Natural killer cell treated with Interleukin-12 subunit alpha and Interleukin-12 subunit beta and Interleukin-15 and Interleukin-18, amount 100 ng/mL, for 72 hours (primary cell): Measurements from ENCODE around the gene NAA16. TPM values are rescaled to one million over a fixed set of nuclear protein-coding genes. Genes with fewer than 3 reads are reported as not detected.
"Not testable (repeated sequence)": the region's sequence is repeated elsewhere in the genome, so short reads cannot be mapped to it uniquely, and the experiment has no call there.

Source experiments
- ATAC-seq, 2 donors: fragments of 150-1000 bp; cut with Tn5 transposase in 1 of 2; sonication (Bioruptor Pico), chemical (Tn5 transposase) in 1 of 2; 2 replicates each; pipeline ENCODE4 v1.10.0; 2021
- DNase-seq: peaks from one replicate; pipeline ENCODE4 v3.0.0; 2022; ENCODE audit warnings: low spot score
- H3K27ac Mint-ChIP-seq, 2 donors: 1 replicate in 1 of 2; 2 replicates in 1 of 2; pipeline ENCODE4 v1.8.0; 2022; ENCODE audit warnings: mixed read lengths in 2 of 2, mild to moderate bottlenecking in 1 of 2, moderate library complexity in 1 of 2
- H3K27me3 Mint-ChIP-seq, 2 donors: 1 replicate in 1 of 2; 2 replicates in 1 of 2; pipeline ENCODE4 v1.8.0; 2022; ENCODE audit warnings: mixed read lengths in 2 of 2
- H3K36me3 Mint-ChIP-seq: one replicate; pipeline ENCODE4 v1.8.0; 2022; ENCODE audit warnings: mixed read lengths
- H3K4me1 Mint-ChIP-seq, 2 donors: 1 replicate in 1 of 2; 2 replicates in 1 of 2; pipeline ENCODE4 v1.8.0; 2022; ENCODE audit warnings: low read depth in 2 of 2, mixed read lengths in 2 of 2, mild to moderate bottlenecking in 1 of 2
- H3K4me3 Mint-ChIP-seq: one replicate; pipeline ENCODE4 v1.8.0; 2022; ENCODE audit warnings: mixed read lengths
- H3K9me3 Mint-ChIP-seq: 2 replicates; pipeline ENCODE4 v1.8.0; 2022; ENCODE audit warnings: mixed read lengths
- total RNA-seq, 2 donors: library from RNA; stranded (reverse); gene quantifications; one replicate each; pipeline ENCODE4 v1.2.3, GENCODE V29; 2022

NAA16 gene
- 10 to 100 TPM; 16.4 to 38.9 TPM for total RNA-seq

DNA sequence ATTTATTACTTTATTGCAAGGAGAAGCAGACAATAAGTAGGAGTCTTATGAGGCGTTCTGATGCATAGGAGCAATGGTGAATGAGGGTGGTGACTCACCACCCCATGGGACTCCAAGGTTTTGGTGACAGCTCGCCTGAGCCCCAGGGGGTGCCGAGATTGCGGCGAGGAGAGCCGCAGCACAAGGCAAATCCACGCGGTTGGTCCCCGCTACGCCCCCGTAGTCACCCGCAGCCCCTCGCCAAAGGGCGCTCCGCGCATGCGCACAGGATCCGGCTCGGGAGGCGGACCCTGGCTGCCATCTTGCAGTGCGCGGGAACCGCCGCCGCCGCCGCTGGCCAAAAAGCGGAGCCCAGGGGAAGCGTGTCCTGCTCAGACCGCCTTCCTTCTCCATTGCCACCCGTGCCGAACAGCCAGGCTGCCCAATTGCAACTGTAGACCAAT lies at the start of gene NAA16:
NAA16 (plus strand) TSS at position 305 of the 443 bp plus-strand sequence. CDS start 262 bp downstream, outside the sequence.
- peak within 1 kb of the TSS; percentile 87 to 91 for H3K27ac Mint-ChIP-seq
- no peaks in the 10 kb centered on the region for H3K27me3 Mint-ChIP-seq
- H3K36me3 Mint-ChIP-seq = no peaks in the 10 kb centered on the region
- H3K4me1 Mint-ChIP-seq = peaks cover 17 to 22% of the 10 kb centered on the region in 2 donors
- no peaks in the 10 kb centered on the region for H3K9me3 Mint-ChIP-seq
- peak within 1 kb of the TSS; percentile 98 for H3K4me3 Mint-ChIP-seq
- ATAC-seq (peak; percentile 89 to 94), DNase-seq (peak; percentile 96)

DNA sequence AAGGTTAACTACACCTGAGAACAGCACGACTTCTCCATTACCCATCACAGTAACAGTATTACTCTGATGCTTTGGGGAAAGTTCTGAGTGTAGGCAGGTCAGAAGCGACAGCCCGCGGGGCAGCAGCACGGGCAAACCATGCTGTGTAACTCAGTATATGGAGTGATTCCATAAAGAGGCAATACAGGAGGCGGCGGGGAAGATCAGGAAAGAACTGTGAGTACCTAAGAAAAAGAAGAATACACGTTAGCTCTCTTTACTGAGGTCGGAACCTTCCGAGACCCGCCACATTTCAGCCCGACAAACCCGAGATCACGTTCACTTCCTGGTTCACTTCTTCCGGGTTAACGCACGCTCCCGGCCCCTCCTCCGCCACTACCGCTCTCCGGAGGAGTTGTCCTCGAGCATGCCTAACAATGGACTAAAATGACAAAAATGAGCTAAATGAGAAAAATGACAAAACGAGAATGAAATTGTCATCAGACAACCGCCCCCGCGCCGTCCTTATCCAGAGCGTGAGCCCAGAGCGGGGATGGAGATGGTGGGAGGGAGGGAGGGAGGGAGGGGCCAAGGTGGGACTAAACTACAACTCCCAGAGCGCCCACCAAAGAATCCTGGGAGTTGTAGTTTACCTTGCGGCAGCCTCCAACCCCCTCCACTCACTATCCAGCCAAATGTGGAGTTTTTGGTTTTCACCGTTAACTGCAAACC lies 47.7 kb upstream of the NAA16 start, which contains the start of gene MTRF1:
MTRF1 (minus strand) TSS at position 316 of the 711 bp plus-strand sequence. CDS start 2,669 bp downstream, outside the sequence.
- DNase-seq (peak; percentile 80), ATAC-seq (peak; percentile 95 to 96)
- H3K9me3 Mint-ChIP-seq = no peaks in the 10 kb centered on the region
- H3K27me3 Mint-ChIP-seq = peaks cover 0 to 3% of the 10 kb centered on the region in 2 donors
- peaks cover 10 to 18% of the 10 kb centered on the region in 2 donors for H3K4me1 Mint-ChIP-seq
- peak within 1 kb of the TSS; percentile 95 to 98 for H3K27ac Mint-ChIP-seq
- peak within 1 kb of the TSS; percentile 97 for H3K4me3 Mint-ChIP-seq
- peaks cover 12% of the 10 kb centered on the region for H3K36me3 Mint-ChIP-seq

DNA sequence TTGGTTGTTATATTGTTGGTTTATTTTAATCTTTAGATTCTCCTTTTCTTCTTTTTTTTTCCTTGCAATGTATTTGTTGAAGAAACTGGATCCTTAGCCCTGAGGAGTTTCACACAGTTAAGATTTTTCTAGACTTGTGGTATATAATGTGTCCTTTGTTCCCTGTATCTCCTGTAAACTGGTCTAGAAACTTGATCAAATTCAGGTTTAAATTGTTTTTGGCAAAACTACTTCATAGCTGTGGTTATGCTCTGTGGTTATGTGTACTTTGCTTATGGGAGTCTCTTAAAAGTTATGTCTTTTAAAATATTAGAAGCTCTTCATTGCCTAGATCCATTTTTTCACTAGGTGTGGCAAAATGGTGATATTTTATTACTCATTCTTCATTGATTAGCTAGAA lies 44.0 kb upstream of the NAA16 start:
- Mint-ChIP-seq H3K9me3 (no peaks in the 10 kb centered on the region), H3K4me3 (no peak overlapping the region), H3K27me3 (peaks cover 0 to 3% of the 10 kb centered on the region in 2 donors), H3K27ac (no peak overlapping the region), H3K4me1 (peaks cover 10 to 19% of the 10 kb centered on the region in 2 donors), H3K36me3 (peaks cover 5% of the 10 kb centered on the region)
- ATAC-seq (no peak), DNase-seq (no peak)

DNA sequence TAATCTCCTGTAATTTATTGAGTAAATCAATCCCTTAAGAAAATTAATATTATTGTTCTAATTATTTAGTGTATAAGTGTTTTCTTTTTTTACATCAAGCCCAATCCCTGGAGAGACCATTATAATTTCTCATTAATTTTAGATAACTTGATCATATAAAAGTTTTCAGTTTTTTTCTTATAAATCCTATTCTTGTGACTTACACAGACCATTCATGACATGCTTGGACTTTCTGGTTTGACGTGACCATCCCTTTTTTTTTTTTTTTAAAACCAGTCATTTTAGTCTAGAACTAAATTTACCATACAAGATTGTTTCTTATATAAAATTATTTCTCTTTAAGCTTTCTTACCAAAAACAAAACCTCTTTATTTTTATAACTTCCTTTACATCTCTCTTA lies 42.3 kb upstream of the NAA16 start:
- Mint-ChIP-seq H3K9me3 (no peaks in the 10 kb centered on the region), H3K27ac (no peak overlapping the region), H3K36me3 (peaks cover 5% of the 10 kb centered on the region), H3K4me3 (no peak overlapping the region), H3K4me1 (peaks cover 5 to 7% of the 10 kb centered on the region in 2 donors), H3K27me3 (peaks cover 0 to 3% of the 10 kb centered on the region in 2 donors)
- DNase-seq (no peak), ATAC-seq (no peak)

DNA sequence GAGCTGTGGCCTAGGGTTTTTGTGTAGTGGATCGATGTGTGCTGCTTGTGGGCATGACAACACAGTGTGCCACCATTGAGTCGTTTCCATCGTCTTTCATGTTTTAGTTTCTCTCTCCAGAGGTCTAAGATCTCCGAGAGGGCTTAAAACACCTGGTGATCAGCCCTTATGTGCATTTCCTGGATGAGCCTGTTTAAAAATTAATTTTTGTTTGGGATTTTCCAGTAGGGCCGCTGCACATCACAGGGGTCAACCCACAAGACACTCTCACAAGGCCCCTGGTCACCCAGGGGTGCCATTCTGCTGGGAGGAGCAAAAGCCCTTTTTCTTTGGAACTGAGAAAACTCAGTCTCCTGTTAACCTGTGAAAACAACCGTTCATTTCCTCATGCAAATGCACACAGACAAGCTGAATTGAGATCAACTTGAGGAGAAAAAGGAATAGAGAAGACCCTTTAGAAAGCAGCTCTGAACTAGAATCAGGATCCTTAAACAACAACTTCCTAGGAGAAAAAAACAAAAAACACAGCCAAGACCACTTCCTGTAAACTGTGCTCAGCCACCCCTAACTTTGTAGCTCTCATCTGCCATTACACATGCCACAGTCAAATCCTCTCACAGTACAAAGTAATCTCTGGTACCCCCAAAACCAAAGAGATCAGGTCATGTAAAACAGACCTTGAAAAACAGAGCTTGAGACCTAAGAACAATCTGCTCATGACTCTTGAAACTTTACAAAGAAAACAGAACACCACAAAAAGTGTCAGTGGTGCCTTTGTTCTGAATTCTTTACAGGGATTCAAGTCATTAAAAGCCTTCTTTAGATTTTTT lies 39.4 kb upstream of the NAA16 start:
- DNase-seq (no peak), ATAC-seq (no peak)
- Mint-ChIP-seq H3K27me3 (peaks cover 0 to 3% of the 10 kb centered on the region in 2 donors), H3K9me3 (no peaks in the 10 kb centered on the region), H3K4me3 (no peak overlapping the region), H3K4me1 (peaks cover 5 to 7% of the 10 kb centered on the region in 2 donors), H3K27ac (peak overlapping the region in 1 of 2 donors; percentile 6), H3K36me3 (peaks cover 5% of the 10 kb centered on the region)

DNA sequence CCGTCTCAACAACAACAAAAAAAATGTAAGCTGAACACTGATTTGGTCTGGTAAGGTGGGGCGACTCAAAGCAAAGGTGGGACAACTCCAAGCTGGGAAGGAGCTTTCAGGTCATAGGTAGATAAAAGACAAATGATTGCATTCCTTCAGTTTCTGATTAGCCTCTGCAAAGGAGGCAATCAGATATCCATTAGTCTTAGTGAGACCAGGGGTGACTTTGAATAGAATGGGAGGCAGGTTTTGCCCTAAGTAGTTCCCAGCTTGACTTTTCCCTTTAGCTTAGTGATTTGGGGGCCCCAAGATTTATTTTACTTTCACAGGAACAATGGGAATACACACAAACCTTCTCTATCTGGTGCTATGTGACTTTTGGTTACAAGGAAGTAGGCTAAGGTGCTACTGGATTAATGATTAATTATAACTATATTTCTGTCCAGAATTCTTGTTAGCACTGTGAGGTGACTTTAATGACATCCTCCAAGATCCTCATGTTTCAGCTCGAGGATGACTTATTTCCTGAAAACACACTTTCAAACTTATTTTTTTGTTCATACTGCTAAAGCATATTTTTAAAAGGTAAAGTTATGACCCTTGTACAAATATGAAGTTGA lies 37.1 kb upstream of the NAA16 start:
- DNase-seq (no peak), ATAC-seq (no peak)
- Mint-ChIP-seq H3K4me1 (peaks cover 5 to 7% of the 10 kb centered on the region in 2 donors), H3K9me3 (no peaks in the 10 kb centered on the region), H3K27me3 (peaks cover 0 to 2% of the 10 kb centered on the region in 2 donors), H3K36me3 (no peaks in the 10 kb centered on the region), H3K27ac (no peak overlapping the region), H3K4me3 (no peak overlapping the region)

DNA sequence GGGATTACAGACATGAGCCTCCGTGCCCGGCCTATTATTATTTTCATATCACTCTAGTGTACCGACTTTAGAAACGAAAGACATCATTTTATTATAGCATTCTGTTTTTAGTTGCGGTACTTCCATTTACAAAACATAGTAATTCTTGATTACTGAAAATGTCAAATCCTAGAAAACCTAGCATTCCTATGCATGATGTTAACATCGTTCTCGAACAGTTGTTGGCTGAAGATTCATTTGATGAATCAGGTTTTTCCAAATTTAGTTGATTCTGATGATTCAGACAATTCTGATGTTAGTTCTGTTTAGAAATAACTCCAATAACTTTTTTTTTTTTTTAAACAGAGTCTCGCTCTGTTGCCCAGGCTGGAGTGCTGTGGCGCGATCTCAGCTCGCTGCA lies 36.2 kb upstream of the NAA16 start:
- H3K36me3 Mint-ChIP-seq = no peaks in the 10 kb centered on the region
- no peak overlapping the region for H3K27ac Mint-ChIP-seq
- H3K9me3 Mint-ChIP-seq = no peaks in the 10 kb centered on the region
- peaks cover 0 to 2% of the 10 kb centered on the region in 2 donors for H3K27me3 Mint-ChIP-seq
- no peak overlapping the region for H3K4me3 Mint-ChIP-seq
- H3K4me1 Mint-ChIP-seq = peaks cover 5 to 7% of the 10 kb centered on the region in 2 donors
- ATAC-seq = no peak
- DNase-seq = no peak

DNA sequence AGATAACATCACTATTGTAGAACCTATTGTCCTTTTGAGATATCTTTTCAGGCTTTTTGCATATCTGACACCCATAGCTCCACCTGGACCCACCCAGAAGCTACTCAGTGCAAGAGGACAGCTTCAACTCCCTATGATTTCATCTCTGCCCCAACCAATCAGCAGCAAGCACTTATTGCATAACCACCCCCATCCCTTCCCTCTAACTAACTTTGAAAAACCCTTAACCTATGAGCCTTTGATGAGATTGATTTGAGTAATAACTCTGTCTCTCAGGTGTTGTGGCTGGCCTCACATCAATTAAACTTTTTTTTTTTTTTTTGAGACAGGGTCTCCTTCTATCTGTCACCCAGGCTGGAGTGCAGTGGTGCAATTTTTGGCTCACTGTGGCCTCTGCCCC lies 34.2 kb upstream of the NAA16 start:
- Mint-ChIP-seq H3K27ac (no peak overlapping the region), H3K36me3 (no peaks in the 10 kb centered on the region), H3K4me1 (peaks cover 3 to 4% of the 10 kb centered on the region in 2 donors), H3K9me3 (no peaks in the 10 kb centered on the region), H3K27me3 (peaks cover 5% of the 10 kb centered on the region in 2 donors), H3K4me3 (no peak overlapping the region)
- DNase-seq (no peak), ATAC-seq (no peak)

DNA sequence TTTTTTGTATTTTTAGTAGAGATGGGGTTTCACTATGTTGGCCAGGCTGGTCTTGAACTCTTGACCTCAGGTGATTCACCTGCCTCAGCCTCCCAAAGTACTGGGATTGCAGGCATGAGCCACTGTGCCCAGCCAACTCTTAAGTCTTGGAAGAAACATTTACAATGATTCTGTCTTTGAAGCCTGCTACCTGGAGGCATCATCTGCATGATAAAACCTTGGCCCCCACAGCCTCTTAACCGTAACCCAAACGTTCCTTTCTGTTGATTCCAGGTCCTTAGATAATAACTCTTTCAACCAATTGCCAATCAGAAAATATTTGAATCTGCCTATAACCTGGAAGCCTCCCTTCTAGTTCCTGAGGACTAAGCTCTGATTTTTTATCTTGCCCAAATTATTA lies 31.9 kb upstream of the NAA16 start:
- ATAC-seq, H3K27ac Mint-ChIP-seq, H3K36me3 Mint-ChIP-seq, DNase-seq, H3K4me1 Mint-ChIP-seq, H3K27me3 Mint-ChIP-seq, H3K4me3 Mint-ChIP-seq, H3K9me3 Mint-ChIP-seq: not testable (repeated sequence)

DNA sequence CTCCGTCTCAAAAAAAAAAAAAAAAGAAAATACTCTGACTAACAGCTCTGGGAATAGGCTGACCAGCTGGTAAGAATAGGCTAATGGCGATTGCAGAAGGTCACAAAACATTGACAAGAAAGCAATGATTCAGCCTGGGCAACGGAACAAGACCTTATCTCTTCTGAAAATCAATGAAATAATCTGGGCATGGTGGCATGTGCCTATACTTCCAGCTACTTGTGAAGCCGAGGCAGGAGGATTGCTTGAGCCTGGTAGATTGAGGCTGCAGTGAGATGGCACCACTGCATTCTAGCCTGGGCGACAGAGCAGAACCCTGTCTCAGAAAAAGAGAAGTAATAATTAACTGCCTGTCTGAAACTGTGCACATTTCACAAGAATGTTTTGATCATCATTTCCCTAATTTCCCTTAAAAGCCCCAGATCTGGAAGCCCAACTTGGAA lies 28.9 kb upstream of the NAA16 start:
- peaks cover 3 to 5% of the 10 kb centered on the region in 2 donors for H3K27me3 Mint-ChIP-seq
- no peak overlapping the region for H3K27ac Mint-ChIP-seq
- H3K36me3 Mint-ChIP-seq = no peaks in the 10 kb centered on the region
- no peak overlapping the region for H3K4me3 Mint-ChIP-seq
- ATAC-seq (no peak), DNase-seq (no peak)
- no peaks in the 10 kb centered on the region for H3K4me1 Mint-ChIP-seq
- H3K9me3 Mint-ChIP-seq = no peaks in the 10 kb centered on the region

DNA sequence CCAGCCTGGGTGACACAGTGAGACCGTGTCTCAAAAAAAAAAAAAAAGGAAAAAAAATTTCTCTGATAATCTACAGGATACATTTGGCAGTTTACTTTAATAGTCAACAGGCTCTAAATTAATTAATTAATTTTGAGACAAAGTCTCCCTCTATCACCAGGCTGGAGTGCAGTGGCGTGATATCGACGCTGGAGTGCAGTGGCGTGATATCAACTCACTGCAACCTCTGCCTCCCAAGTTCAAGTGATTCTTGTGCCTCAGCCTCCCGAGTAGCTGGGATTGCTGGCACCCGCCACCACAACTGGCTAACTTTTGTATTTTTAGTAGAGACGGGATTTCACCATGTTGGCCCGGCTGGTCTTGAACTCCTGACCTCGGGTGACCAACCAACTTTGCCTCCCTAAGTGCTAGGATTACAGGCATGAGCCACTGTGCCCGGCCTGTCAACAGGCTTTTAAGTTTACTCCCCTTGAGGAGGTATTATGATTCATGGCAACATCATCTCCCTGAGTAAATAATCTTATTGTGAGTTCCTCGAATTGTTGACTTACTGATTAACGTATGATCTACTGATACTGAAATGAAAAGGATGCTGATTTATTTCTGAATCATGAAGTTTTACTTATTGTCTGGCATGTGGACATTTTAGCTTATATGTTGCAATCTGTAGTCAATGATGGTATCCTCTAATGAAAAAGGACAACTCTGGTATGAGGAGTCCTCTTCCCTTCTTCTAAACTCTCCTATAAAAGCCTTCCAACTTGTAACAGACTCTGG lies 26.4 kb upstream of the NAA16 start:
- H3K9me3 Mint-ChIP-seq = no peaks in the 10 kb centered on the region
- DNase-seq (no peak), ATAC-seq (no peak)
- no peaks in the 10 kb centered on the region for H3K36me3 Mint-ChIP-seq
- no peak overlapping the region for H3K27ac Mint-ChIP-seq
- no peak overlapping the region for H3K4me3 Mint-ChIP-seq
- peaks cover 5 to 9% of the 10 kb centered on the region in 2 donors for H3K27me3 Mint-ChIP-seq
- H3K4me1 Mint-ChIP-seq = no peaks in the 10 kb centered on the region

DNA sequence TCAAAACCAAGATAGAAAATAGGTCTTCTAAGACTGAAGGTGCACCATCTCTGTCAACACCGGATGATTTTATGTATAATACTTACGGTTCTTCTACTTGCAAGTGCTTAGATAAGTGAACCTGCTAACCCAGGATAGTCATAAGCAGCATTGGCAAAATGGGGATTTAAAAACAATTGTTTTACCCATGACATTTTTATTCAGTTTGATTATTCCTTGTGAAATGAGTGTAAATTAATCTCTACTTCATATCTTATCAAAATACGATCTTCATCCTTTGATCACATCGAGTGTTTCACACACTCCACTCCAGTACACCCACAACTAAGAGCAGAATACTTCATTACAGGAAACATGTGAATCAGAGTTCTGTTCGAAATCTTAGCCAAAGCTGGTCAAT lies 24.7 kb upstream of the NAA16 start:
- no peak for ATAC-seq
- H3K27ac Mint-ChIP-seq = no peak overlapping the region
- H3K27me3 Mint-ChIP-seq = peaks cover 1 to 8% of the 10 kb centered on the region in 2 donors
- H3K4me3 Mint-ChIP-seq = no peak overlapping the region
- H3K4me1 Mint-ChIP-seq = no peaks in the 10 kb centered on the region
- H3K9me3 Mint-ChIP-seq = no peaks in the 10 kb centered on the region
- no peak for DNase-seq
- H3K36me3 Mint-ChIP-seq = no peaks in the 10 kb centered on the region

DNA sequence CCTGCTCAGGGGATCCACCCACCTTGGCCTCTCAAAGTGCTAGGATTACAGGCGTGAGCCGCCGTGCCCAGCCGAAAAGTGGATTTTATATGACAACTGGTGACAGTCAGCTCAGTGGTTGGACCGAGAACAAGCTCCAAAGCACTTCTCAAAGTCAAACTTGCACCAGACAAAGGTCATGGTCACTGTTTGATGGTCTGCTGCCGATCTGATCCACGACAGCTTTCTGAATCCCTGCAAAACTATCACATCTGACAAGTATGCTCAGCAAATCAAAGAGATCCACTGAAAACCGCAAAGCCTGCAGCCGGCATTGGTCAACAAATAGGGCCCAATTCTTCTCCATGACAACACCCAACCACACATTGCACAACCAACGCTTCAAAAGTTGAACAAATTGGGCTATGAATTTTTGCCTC lies 21.6 kb upstream of the NAA16 start:
- Mint-ChIP-seq H3K36me3 (no peaks in the 10 kb centered on the region), H3K9me3 (no peaks in the 10 kb centered on the region), H3K4me3 (no peak overlapping the region), H3K4me1 (no peaks in the 10 kb centered on the region), H3K27me3 (peaks cover 0 to 10% of the 10 kb centered on the region in 2 donors), H3K27ac (no peak overlapping the region)
- ATAC-seq = no peak
- no peak for DNase-seq
